GM19452 (cell line): Measurements from ENCODE around the gene CIAPIN1.

Experiments
- ATAC-seq: cut with Tn5 transposase; IDR thresholded peaks from one replicate; pipeline ENCODE4 v1.9.1; 2021; ENCODE audit not compliant: unreplicated experiment

CIAPIN1 gene

DNA sequence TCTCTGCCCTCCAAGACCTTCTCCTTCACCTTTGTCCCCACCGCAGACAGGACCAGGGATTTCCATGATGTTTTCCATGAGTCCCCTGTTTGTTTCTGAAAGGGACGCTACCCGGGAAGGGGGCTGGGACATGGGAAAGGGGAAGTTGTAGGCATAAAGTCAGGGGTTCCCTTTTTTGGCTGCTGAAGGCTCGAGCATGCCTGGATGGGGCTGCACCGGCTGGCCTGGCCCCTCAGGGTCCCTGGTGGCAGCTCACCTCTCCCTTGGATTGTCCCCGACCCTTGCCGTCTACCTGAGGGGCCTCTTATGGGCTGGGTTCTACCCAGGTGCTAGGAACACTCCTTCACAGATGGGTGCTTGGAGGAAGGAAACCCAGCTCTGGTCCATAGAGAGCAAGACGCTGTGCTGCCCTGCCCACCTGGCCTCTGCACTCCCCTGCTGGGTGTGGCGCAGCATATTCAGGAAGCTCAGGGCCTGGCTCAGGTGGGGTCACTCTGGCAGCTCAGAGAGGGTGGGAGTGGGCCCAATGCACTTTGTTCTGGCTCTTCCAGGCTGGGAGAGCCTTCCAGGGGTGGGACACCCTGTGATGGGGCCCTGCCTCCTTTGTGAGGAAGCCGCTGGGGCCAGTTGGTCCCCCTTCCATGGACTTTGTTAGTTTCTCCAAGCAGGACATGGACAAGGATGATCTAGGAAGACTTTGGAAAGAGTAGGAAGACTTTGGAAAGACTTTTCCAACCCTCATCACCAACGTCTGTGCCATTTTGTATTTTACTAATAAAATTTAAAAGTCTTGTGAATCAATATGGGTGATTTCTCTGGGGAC is 62.7 kb downstream of the CIAPIN1 start:
- no peak for ATAC-seq

DNA sequence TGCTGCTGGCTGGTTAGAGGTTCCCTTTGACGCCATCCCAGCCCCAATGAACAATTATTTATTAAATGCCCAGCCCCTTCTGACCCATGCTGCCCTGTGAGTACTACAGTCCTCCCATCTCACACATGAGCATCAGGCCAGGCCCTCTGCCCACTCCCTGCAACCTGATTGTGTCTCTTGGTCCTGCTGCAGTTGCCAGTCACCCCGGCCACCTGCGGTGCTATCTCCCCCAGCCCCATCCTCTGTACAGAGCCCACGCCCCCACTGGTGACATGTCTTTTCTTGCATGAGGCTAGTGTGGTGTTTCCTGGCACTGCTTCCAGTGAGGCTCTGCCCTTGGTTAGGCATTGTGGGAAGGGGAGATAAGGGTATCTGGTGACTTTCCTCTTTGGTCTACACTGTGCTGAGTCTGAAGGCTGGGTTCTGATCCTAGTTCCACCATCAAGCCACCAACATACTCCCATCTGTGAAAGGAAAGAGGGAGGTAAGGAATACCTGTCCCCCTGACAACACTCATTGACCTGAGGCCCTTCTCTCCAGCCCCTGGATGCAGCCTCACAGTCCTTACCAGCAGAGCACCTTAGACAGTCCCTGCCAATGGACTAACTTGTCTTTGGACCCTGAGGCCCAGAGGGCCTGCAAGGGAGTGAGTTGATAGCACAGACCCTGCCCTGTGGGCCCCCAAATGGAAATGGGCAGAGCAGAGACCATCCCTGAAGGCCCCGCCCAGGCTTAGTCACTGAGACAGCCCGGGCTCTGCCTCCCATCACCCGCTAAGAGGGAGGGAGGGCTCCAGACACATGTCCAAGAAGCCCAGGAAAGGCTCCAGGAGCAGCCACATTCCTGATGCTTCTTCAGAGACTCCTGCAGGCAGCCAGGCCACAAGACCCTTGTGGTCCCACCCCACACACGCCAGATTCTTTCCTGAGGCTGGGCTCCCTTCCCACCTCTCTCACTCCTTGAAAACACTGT is 63.6 kb downstream of the CIAPIN1 start:
- ATAC-seq: no peak

DNA sequence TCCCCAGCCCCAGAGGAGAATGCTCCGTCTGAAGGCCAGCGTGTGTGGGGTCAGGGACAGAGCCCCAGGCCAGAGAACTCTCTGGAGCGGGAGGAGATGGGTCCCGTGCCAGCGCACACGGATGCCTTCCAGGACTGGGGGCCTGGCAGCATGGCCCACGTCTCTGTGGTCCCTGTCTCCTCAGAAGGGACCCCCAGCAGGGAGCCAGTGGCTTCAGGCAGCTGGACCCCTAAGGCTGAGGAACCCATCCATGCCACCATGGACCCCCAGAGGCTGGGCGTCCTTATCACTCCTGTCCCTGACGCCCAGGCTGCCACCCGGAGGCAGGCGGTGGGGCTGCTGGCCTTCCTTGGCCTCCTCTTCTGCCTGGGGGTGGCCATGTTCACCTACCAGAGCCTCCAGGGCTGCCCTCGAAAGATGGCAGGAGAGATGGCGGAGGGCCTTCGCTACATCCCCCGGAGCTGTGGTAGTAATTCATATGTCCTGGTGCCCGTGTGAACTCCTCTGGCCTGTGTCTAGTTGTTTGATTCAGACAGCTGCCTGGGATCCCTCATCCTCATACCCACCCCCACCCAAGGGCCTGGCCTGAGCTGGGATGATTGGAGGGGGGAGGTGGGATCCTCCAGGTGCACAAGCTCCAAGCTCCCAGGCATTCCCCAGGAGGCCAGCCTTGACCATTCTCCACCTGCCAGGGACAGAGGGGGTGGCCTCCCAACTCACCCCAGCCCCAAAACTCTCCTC is 64.5 kb downstream of the CIAPIN1 start:
- no peak for ATAC-seq

DNA sequence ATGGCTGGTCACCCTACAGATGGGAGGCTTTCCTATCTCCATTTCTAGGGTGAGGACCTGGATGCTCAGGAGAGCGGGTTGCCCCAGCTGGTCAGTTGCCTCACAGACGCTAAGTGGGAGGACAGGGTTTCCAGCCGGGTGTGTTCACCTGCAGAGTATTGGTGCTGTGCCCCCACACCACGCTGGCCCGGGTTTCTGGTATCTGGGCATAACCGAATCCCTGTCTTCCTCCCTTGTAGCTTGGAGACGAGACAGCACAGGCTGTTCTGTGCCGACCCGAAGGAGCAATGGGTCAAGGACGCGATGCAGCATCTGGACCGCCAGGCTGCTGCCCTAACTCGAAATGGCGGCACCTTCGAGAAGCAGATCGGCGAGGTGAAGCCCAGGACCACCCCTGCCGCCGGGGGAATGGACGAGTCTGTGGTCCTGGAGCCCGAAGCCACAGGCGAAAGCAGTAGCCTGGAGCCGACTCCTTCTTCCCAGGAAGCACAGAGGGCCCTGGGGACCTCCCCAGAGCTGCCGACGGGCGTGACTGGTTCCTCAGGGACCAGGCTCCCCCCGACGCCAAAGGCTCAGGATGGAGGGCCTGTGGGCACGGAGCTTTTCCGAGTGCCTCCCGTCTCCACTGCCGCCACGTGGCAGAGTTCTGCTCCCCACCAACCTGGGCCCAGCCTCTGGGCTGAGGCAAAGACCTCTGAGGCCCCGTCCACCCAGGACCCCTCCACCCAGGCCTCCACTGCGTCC is 65.2 kb downstream of the CIAPIN1 start:
- no peak for ATAC-seq

DNA sequence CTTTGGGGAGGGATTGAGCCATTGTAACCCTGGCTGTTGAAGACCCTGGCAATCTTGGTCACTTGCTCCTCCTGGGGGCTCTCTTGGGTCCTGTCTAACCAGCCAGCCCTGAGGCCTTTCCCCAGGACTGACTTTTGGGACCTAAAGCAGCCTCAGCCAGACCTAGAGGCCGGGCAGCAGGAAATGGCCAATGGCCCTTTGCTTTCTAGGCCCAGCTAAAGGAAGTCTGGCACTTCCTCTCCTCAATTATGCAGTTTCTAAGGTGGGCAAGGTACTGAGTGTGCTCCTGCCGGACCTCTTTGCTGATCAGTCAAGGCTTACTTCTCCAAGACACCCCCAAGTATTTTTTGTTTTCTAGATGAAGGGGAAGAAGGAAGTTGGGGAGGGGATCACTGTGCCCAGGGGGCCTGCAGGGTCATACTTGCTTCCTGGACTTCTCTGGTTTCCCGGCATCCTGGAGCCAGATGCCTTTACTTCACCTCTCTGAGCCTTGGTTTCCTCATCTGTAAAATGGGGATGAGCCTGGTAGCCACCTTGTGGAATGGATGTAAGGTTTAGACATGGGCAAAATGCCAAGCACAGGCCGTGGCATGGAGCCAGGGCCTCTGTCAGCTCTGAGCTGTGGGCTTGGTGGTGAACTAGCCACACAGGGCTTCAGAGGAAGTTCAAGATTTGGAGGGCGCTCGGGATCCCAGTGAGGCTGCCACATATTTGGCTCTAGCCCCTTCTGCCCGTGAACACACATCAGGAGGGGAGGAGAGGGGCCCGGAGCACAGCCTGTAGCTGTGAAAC is 66.3 kb downstream of the CIAPIN1 start:
- no peak for ATAC-seq

DNA sequence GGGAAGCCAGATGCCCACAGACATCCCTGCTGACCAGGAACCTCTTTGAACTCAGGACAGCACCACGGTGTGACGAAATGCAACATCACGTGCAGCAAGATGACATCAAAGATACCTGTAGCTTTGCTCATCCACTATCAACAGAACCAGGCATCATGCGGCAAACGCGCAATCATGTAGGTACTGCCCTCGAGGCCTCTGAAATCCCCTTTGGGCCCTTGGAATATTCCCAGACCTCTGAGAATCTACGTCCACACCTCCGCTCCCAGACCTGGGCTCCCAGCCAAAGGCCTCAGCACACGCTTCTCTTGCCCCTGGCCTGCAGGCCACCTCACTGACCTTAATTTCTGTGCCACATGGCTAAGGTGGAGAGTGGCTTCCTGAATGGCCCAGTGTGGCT is 67.6 kb downstream of the CIAPIN1 start:
- no peak for ATAC-seq
